GM23248 (cell line): ENCODE measurements around the gene ANGPTL2. TPM values are rescaled to one million over a fixed set of nuclear protein-coding genes. Genes with fewer than 3 reads are reported as not detected.

ENCODE experiments used
- DNase-seq: peaks from one replicate; pipeline ENCODE4 v3.0.0-alpha.2; 2015
- H2AFZ ChIP-seq: fragments of 200-600 bp; sonication (generic); 2 replicates; pipeline ENCODE4 v1.6.1; 2016; ENCODE audit warnings: antibody characterized with exemption
- H3F3A ChIP-seq: fragments of 200-600 bp; sonication (generic); 2 replicates; pipeline ENCODE4 v1.6.1; 2016; ENCODE audit warnings: mild to moderate bottlenecking, antibody characterized with exemption, mixed run types; ENCODE audit not compliant: insufficient read depth
- H3K27ac ChIP-seq: fragments of 200-600 bp; sonication (generic); 2 replicates; pipeline ENCODE4 v1.5.1; 2016; ENCODE audit warnings: mild to moderate bottlenecking
- H3K27me3 ChIP-seq: fragments of 200-600 bp; sonication (generic); replicated peaks from 2 replicates; pipeline ENCODE4 v1.6.1; 2016; ENCODE audit warnings: mild to moderate bottlenecking; ENCODE audit not compliant: insufficient read depth
- H3K36me3 ChIP-seq: fragments of 200-600 bp; sonication (generic); 2 replicates; pipeline ENCODE4 v1.6.1; 2016; ENCODE audit warnings: low read depth, mild to moderate bottlenecking
- H3K4me1 ChIP-seq: fragments of 200-600 bp; sonication (generic); 2 replicates; pipeline ENCODE4 v1.6.1; 2016; ENCODE audit warnings: mild to moderate bottlenecking; ENCODE audit not compliant: insufficient read depth
- H3K4me2 ChIP-seq: fragments of 200-600 bp; sonication (generic); one replicate; pipeline ENCODE4 v1.6.1; 2016; ENCODE audit warnings: mild to moderate bottlenecking; ENCODE audit not compliant: unreplicated experiment
- H3K4me3 ChIP-seq: fragments of 200-600 bp; sonication (generic); 2 replicates; pipeline ENCODE4 v1.5.1; 2016; ENCODE audit warnings: mild to moderate bottlenecking
- H3K79me2 ChIP-seq: fragments of 200-600 bp; sonication (generic); 2 replicates; pipeline ENCODE4 v1.6.1; 2016; ENCODE audit warnings: mild to moderate bottlenecking; ENCODE audit not compliant: insufficient read depth
- H3K9ac ChIP-seq: fragments of 200-600 bp; sonication (generic); 2 replicates; pipeline ENCODE4 v1.6.1; 2016; ENCODE audit warnings: mild to moderate bottlenecking
- H3K9me2 ChIP-seq: fragments of 200-600 bp; sonication (generic); 2 replicates; pipeline ENCODE4 v1.6.1; 2016; ENCODE audit warnings: mixed run types, mild to moderate bottlenecking, moderate library complexity; ENCODE audit not compliant: insufficient read depth
- H3K9me3 ChIP-seq: fragments of 200-600 bp; sonication (generic); one replicate; pipeline ENCODE4 v1.6.1; 2017; ENCODE audit warnings: low read depth
- H4K20me1 ChIP-seq: fragments of 200-600 bp; sonication (generic); 2 replicates; pipeline ENCODE4 v1.6.0; 2016; ENCODE audit not compliant: insufficient read depth
- EZH2 ChIP-seq: fragments of 200-600 bp; sonication (generic); IDR thresholded peaks from 2 replicates; pipeline ENCODE4 v1.6.1; 2018; ENCODE audit warnings: antibody characterized with exemption, mild to moderate bottlenecking; ENCODE audit not compliant: insufficient read depth, poor library complexity, severe bottlenecking
- EZH2phosphoT487 ChIP-seq: fragments of 200-600 bp; sonication (generic); IDR thresholded peaks from 2 replicates; pipeline ENCODE4 v1.6.1; 2018; ENCODE audit warnings: antibody characterized with exemption, moderate library complexity, mild to moderate bottlenecking, low read depth; ENCODE audit not compliant: insufficient read depth
- WGBS, 2 experiments: methylation state at CpG; one replicate each; pipeline ENCODE4 v1.1.6; 2015 to 2017; ENCODE audit warnings: low lambda C conversion rate in 2 of 2, low coverage in 1 of 2; ENCODE audit errors: missing lambda C conversion rate in 2 of 2; 5-methylcytosine and 5-hydroxymethylcytosine counted together
- in situ Hi-C: fragments of 300-500 bp; cut with MboI; formaldehyde crosslinking; loops from 2 replicates; pipeline ENCODE4 v1.15.0; 2020
- polyA plus RNA-seq: library from polyadenylated mRNA; unstranded; fragments of >200 nt; fragmentation: Nextera tagmentation; extraction: Ambion mirVana; gene quantifications from 2 replicates; pipeline ENCODE4 v1.2.1, GENCODE V29; 2016
- total RNA-seq: library from RNA; depleted of rRNA; stranded (reverse); fragments of >200 nt; shearing (Covaris generic); gene quantifications from 2 replicates; pipeline ENCODE4 v1.2.3, GENCODE V29; 2014

The ANGPTL2 gene
- total and polyA plus RNA-seq, 2 experiments from 2014 or later: 8.8 to 12.3 TPM

DNA sequence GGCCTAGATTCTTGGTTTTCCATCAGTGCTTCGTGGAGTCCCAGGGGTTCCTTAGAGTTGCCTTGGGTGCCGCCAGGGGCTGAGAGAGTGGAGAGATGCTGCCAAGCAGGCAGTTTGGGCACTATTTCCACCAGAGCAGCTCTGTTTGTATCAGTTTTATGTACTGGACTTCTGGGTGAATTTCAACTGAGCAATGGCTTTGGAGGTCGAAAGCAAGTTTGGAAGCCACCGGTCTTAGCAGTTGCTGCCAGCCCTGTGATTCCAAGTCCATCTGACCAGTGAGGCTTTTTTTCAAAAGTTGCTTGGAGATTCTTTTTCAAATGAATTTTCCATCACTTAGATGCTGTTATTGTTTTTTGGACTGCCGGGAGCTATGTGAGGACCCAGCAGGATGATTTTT, 68.5 kb downstream of the ANGPTL2 start:
- no peak overlapping the region for H2AFZ ChIP-seq
- H4K20me1 ChIP-seq: no peaks in the 10 kb centered on the region
- no peaks in the 10 kb centered on the region for H3K27me3 ChIP-seq
- H3F3A ChIP-seq: peaks cover 8% of the 10 kb centered on the region
- H3K27ac ChIP-seq: no peak overlapping the region
- TF ChIP-seq EZH2phosphoT487 (no peak), EZH2 (no peak)
- H3K79me2 ChIP-seq: no peaks in the 10 kb centered on the region
- in situ Hi-C loops: no loop called here
- H3K9me2 ChIP-seq: no peaks in the 10 kb centered on the region
- H3K4me3 ChIP-seq: no peak overlapping the region
- H3K4me2 ChIP-seq: no peak overlapping the region
- no peak for DNase-seq
- H3K4me1 ChIP-seq: peaks cover 21% of the 10 kb centered on the region
- H3K36me3 ChIP-seq: no peaks in the 10 kb centered on the region
- no peak overlapping the region for H3K9ac ChIP-seq
- 51 to 54% methylated on average over 5 of the region's 5 CpGs for WGBS, 2 experiments
- no peaks in the 10 kb centered on the region for H3K9me3 ChIP-seq

DNA sequence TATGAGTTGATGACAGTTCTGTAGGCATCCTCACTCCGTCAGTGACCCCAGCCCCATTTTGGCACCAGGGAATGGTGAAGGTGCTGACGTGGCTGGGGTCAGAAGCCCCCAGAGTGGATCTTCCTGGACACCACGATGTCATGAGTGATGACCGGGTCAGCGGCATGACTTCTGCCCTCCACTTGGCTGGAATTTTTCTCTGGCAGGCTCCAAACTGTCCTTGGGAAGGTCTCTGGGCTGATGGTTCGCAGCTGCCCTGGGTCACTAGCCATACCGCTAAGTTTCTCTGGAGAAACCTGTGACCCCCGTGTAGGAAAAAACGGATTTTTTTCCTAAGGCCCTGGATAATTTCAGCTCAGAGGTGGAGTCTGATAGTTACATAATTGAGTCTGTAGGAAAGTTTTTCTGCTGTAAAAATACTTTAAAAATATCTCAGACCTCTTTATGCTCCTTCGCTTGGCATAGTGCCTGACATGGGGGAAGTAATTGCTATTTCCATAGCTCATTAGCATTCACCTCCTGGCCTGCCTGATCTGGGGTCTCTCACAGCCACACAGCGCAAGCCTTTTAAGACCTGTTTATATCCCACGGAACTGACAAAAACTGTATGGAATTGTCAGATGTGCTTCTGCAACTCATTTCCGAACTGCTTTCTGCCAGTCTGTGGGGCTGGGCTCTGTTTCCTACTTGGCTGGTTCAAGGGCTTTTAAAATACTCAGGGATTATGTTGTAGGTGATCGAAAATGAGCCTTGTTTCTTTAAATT, 69.2 kb downstream of the ANGPTL2 start:
- H3K4me2 ChIP-seq: no peak overlapping the region
- H3K4me3 ChIP-seq: no peak overlapping the region
- WGBS, 2 experiments: 39 to 46% methylated on average over 14 of the region's 14 CpGs
- H3K9ac ChIP-seq: no peak overlapping the region
- H3K9me2 ChIP-seq: no peaks in the 10 kb centered on the region
- DNase-seq: no peak
- no peaks in the 10 kb centered on the region for H3K79me2 ChIP-seq
- H3K27ac ChIP-seq: no peak overlapping the region
- peaks cover 19% of the 10 kb centered on the region for H3K4me1 ChIP-seq
- in situ Hi-C loops: no loop called here
- H2AFZ ChIP-seq: no peak overlapping the region
- no peaks in the 10 kb centered on the region for H4K20me1 ChIP-seq
- peaks cover 8% of the 10 kb centered on the region for H3F3A ChIP-seq
- no peaks in the 10 kb centered on the region for H3K27me3 ChIP-seq
- H3K9me3 ChIP-seq: no peaks in the 10 kb centered on the region
- TF ChIP-seq EZH2: no peak
- TF ChIP-seq EZH2phosphoT487: no peak
- H3K36me3 ChIP-seq: no peaks in the 10 kb centered on the region

DNA sequence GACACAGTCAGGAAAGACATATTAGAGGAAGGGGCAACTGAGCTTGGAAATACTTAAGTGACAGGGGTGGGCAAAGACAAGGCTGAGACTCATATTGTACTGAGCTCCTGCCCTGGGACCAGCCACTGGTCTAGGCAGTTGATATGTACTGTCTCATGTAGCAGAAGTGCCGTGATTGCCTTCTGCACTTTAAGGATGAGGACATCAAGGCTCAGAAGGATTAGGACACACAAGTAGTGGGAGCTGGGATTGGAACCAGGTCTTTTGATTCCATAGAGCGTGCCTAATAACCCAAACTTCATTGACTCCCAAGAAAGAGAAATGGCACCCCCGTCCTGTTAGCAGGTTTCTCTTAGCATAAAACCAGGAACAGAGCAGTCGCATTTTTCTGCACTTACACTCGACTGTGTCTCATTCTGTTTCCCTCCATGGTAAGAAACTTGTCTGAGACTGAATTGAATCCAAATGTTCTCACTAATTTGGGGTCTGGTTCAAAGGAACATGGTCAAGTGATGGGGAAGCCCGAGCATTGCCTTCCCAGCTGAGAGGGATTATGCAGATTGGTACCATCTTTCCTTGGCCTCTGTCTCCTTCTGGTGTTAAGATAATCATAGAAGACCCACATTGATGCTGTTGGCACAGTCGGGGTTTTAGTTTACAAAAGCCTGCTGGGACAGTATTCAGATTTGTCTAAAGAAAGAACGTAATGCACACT, 70.4 kb downstream of the ANGPTL2 start:
- 33 to 36% methylated on average over 8 of the region's 8 CpGs for WGBS, 2 experiments

DNA sequence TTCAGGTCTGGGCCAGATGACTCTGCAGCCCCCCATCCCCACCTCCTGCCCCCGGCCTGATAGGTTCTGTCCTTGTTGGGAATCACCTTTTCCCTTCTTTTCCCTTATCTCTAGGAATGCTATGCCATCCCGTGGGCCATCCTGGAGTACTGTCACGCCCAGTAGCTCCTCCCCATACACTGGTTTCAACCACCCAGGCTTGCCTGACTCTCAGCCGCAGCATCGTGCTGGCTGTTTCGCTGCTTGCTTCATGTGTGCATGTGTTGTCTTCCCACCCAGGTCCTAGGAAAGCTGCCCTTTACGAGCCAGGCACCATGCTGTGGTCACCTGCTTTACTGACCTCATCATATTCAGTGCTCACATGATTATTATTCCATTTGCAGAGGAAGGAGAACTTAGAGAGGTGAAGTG, 71.8 kb downstream of the ANGPTL2 start:
- Histone ChIP-seq H3K79me2 (no peaks in the 10 kb centered on the region), H3F3A (peaks cover 6% of the 10 kb centered on the region; the same call in 1 of the 2 replicates), H3K36me3 (no peaks in the 10 kb centered on the region), H3K9ac (no peak overlapping the region), H3K4me2 (no peak overlapping the region), H4K20me1 (no peaks in the 10 kb centered on the region), H3K27me3 (no peaks in the 10 kb centered on the region), H3K4me3 (no peak overlapping the region), H3K9me3 (no peaks in the 10 kb centered on the region), H3K27ac (no peak overlapping the region), H2AFZ (no peak overlapping the region), H3K9me2 (no peaks in the 10 kb centered on the region), H3K4me1 (peaks cover 14% of the 10 kb centered on the region)
- in situ Hi-C loops: no loop called here
- DNase-seq: no peak
- no peak for TF ChIP-seq EZH2
- TF ChIP-seq EZH2phosphoT487: no peak
- WGBS, 2 experiments: 93 to 96% methylated on average over 7 of the region's 7 CpGs

More for the DNA sequence above, 70.4 kb downstream of the ANGPTL2 start:
- no peaks in the 10 kb centered on the region for H3K9me3 ChIP-seq
- H4K20me1 ChIP-seq: no peaks in the 10 kb centered on the region
- H3K79me2 ChIP-seq: no peaks in the 10 kb centered on the region
- peaks cover 14% of the 10 kb centered on the region for H3K4me1 ChIP-seq
- H3F3A ChIP-seq: peaks cover 6% of the 10 kb centered on the region; the same call in 1 of the 2 replicates
- in situ Hi-C loops: no loop called here
- no peaks in the 10 kb centered on the region for H3K27me3 ChIP-seq
- no peak overlapping the region for H2AFZ ChIP-seq
- H3K4me2 ChIP-seq: no peak overlapping the region
- H3K9ac ChIP-seq: no peak overlapping the region
- no peaks in the 10 kb centered on the region for H3K9me2 ChIP-seq
- no peak overlapping the region for H3K4me3 ChIP-seq
- H3K27ac ChIP-seq: no peak overlapping the region
- no peak for DNase-seq
- no peaks in the 10 kb centered on the region for H3K36me3 ChIP-seq
- no peak for TF ChIP-seq EZH2
- no peak for TF ChIP-seq EZH2phosphoT487
